Smooth muscle cell (in vitro differentiated cells): ENCODE measurements around the gene SCIN. TPM values are rescaled to one million over a fixed set of nuclear protein-coding genes. Genes with fewer than 3 reads are reported as not detected.
A peak's percentile ranks its signal among the peaks of the same experiment; 100 is the strongest.

Source experiments
- DNase-seq: peaks from one replicate; lab custom pipeline; 2025; ENCODE audit not compliant: unreplicated experiment; lab: John Stamatoyannopoulos, UW
- H2AFZ ChIP-seq: fragments of 200-600 bp; sonication (generic); 2 replicates; pipeline ENCODE4 v1.6.0; 2016; ENCODE audit warnings: antibody characterized with exemption, low read depth, mild to moderate bottlenecking
- H3F3A ChIP-seq: fragments of 200-600 bp; sonication (generic); 2 replicates; pipeline ENCODE4 v1.6.0; 2017; ENCODE audit warnings: antibody characterized with exemption, low read depth
- H3K27ac ChIP-seq: fragments of 200-600 bp; sonication (generic); 2 replicates; pipeline ENCODE4 v1.5.1; 2016; ENCODE audit warnings: low read depth, mild to moderate bottlenecking
- H3K27me3 ChIP-seq: fragments of 200-600 bp; sonication (generic); 2 replicates; pipeline ENCODE4 v1.6.1; 2016; ENCODE audit warnings: low read depth, mild to moderate bottlenecking
- H3K36me3 ChIP-seq: fragments of 200-600 bp; sonication (generic); 2 replicates; pipeline ENCODE4 v1.5.1; 2016; ENCODE audit warnings: low read depth
- H3K4me1 ChIP-seq: fragments of 200-600 bp; sonication (generic); 2 replicates; pipeline ENCODE4 v1.5.1; 2016; ENCODE audit warnings: low read depth
- H3K4me2 ChIP-seq: fragments of 200-600 bp; sonication (generic); 2 replicates; pipeline ENCODE4 v1.6.0; 2016; ENCODE audit warnings: mild to moderate bottlenecking
- H3K4me3 ChIP-seq: fragments of 200-600 bp; sonication (generic); 2 replicates; pipeline ENCODE4 v1.5.1; 2016; ENCODE audit warnings: mild to moderate bottlenecking
- H3K79me2 ChIP-seq: fragments of 200-600 bp; sonication (generic); 2 replicates; pipeline ENCODE4 v1.6.0; 2016; ENCODE audit warnings: low read depth, mild to moderate bottlenecking
- H3K9ac ChIP-seq: fragments of 200-600 bp; sonication (generic); 2 replicates; pipeline ENCODE4 v1.6.0; 2016; ENCODE audit warnings: low read depth
- H3K9me3 ChIP-seq: fragments of 200-600 bp; sonication (generic); replicated peaks from 2 replicates; pipeline ENCODE4 v1.5.1; 2016; ENCODE audit warnings: low read depth
- H4K20me1 ChIP-seq: fragments of 200-600 bp; sonication (generic); 2 replicates; pipeline ENCODE4 v1.6.0; 2016; ENCODE audit warnings: low read depth
- CTCF ChIP-seq: fragments of 200-600 bp; sonication (generic); IDR thresholded peaks from 2 replicates; pipeline ENCODE4 v1.5.1; 2017; ENCODE audit warnings: borderline replicate concordance, mild to moderate bottlenecking, antibody characterized with exemption; ENCODE audit not compliant: insufficient read depth, poor library complexity, severe bottlenecking
- WGBS: methylation state at CpG from one replicate; pipeline ENCODE4 v1.1.7; 2016; ENCODE audit warnings: low lambda C conversion rate; 5-methylcytosine and 5-hydroxymethylcytosine counted together
- polyA plus RNA-seq: library from polyadenylated mRNA; unstranded; fragments of >200 nt; fragmentation: Nextera tagmentation; extraction: Ambion mirVana; gene quantifications from 2 replicates; pipeline ENCODE4 v1.2.1, GENCODE V29; 2016
- total RNA-seq: library from RNA; depleted of rRNA; stranded (reverse); fragments of >200 nt; gene quantifications from 2 replicates; pipeline ENCODE4 v1.2.3, GENCODE V29; 2014

SCIN gene
- total and polyA plus RNA-seq, 2 experiments from 2014 or later, result 0.31 TPM

GRCh38 chr7:12701433-12701832, 130.9 kb downstream of the SCIN start:
- H3K9ac ChIP-seq, result no peak overlapping the region
- H3K79me2 ChIP-seq, result peaks cover 10% of the 10 kb centered on the region
- no peak for DNase-seq
- 94% methylated on average over 2 of the region's 2 CpGs for WGBS
- no peaks in the 10 kb centered on the region for H3K27me3 ChIP-seq
- peaks cover 3% of the 10 kb centered on the region for H3K4me1 ChIP-seq
- no peak overlapping the region for H3K4me3 ChIP-seq
- no peak overlapping the region for H3K27ac ChIP-seq
- peaks cover 7% of the 10 kb centered on the region for H3K9me3 ChIP-seq
- peaks cover 7% of the 10 kb centered on the region for H3F3A ChIP-seq
- H3K36me3 ChIP-seq, result no peaks in the 10 kb centered on the region
- no peak overlapping the region for H3K4me2 ChIP-seq
- H4K20me1 ChIP-seq, result no peaks in the 10 kb centered on the region
- H2AFZ ChIP-seq, result no peak overlapping the region
- TF ChIP-seq CTCF, result no peak

DNA sequence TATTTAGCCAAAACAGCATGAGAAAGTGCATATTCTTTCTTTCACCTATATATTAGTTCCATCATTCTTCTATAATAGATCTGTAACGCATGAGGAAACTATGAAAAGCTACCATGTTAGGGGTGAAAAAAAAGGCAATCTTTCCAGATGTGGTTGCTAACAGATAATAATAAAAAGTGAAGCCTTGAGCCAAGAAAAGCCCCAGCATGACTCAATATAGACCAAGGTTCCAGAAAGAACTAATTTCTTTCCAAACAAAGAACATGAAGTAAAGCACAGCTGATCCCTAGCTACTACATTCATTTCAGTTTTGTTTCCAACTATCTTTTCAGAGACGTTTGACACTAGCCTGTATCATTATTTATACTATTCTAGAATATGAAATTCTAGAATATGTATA, 133.4 kb downstream of the SCIN start:
- Histone ChIP-seq H3K4me2 (peak overlapping the region; percentile 28), H2AFZ (no peak overlapping the region), H3F3A (peaks cover 7% of the 10 kb centered on the region), H3K4me1 (peaks cover 16% of the 10 kb centered on the region), H3K9me3 (peaks cover 7% of the 10 kb centered on the region), H3K36me3 (no peaks in the 10 kb centered on the region), H3K27me3 (no peaks in the 10 kb centered on the region), H3K4me3 (no peak overlapping the region), H3K79me2 (peaks cover 12% of the 10 kb centered on the region), H4K20me1 (no peaks in the 10 kb centered on the region), H3K27ac (peak overlapping the region; percentile 75), H3K9ac (no peak overlapping the region)
- TF ChIP-seq CTCF, result no peak
- 43% methylated on average over 2 of the region's 2 CpGs for WGBS
- no peak for DNase-seq

DNA sequence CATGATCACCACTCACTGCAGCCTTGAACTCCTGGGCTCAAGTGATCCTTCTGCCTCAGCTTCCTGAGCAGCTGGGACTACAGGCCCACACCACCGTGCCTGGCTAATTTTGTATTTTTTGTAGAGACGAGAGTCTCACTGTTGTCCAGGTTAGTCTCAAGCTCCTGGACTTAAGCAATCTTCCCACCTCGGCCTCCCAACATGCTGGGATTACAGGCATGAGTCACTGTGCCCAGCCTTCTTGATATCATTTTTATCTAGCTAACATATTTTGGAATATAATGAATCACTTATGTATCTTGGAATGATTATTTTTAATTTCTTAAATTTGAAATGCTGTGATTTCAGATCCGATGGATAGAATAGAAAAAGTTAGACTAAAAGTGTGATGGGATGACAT, 135.4 kb downstream of the SCIN start:
- H3K27me3 ChIP-seq, result no peaks in the 10 kb centered on the region
- H3K9ac ChIP-seq, result no peak overlapping the region
- no peaks in the 10 kb centered on the region for H3K36me3 ChIP-seq
- H2AFZ ChIP-seq, result no peak overlapping the region
- WGBS, result 46% methylated on average over 4 of the region's 4 CpGs
- H3K4me1 ChIP-seq, result peaks cover 24% of the 10 kb centered on the region
- no peak overlapping the region for H3K4me3 ChIP-seq
- H3K9me3 ChIP-seq, result peaks cover 7% of the 10 kb centered on the region
- H3K27ac ChIP-seq, result peak overlapping the region; percentile 75
- peaks cover 7% of the 10 kb centered on the region for H3F3A ChIP-seq
- peak overlapping the region; percentile 62 for H3K4me2 ChIP-seq
- no peaks in the 10 kb centered on the region for H4K20me1 ChIP-seq
- peaks cover 13% of the 10 kb centered on the region for H3K79me2 ChIP-seq
- no peak for DNase-seq
- no peak for TF ChIP-seq CTCF

DNA sequence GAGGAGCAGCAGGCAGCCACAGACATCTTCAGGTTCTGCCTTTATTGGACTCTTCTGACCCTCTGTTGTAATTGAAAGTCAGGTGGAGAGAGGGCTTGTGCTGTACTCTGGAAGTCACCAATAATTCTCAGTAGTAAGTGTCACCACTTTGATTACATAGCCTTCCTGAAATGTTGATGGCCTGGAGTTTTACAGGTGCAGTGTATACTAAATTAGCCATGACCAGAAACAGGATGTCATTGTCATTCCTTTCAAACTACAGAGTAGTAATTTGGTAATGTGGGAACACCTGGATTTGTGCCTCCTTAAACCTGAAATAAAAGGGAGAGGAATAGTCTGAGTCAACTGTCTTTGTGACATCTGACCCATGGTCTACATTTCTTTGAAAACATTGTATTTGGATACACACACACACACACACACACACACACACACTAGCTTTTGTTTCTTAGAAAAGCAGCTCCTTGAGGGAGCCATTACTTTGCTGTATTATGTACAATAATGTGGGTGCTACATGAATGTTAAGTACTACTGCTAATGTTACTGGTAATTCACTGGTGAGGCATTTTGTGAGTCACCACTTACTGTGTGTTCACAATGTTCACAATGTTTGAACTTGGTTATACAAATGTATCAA, 136.5 kb downstream of the SCIN start:
- H3K27me3 ChIP-seq, result no peaks in the 10 kb centered on the region
- peaks cover 7% of the 10 kb centered on the region for H3F3A ChIP-seq
- H3K9me3 ChIP-seq, result peaks cover under 1% of the 10 kb centered on the region
- H3K36me3 ChIP-seq, result no peaks in the 10 kb centered on the region
- no peak for DNase-seq
- H3K4me3 ChIP-seq, result no peak overlapping the region
- peak overlapping the region; percentile 62 for H3K4me2 ChIP-seq
- peaks cover 24% of the 10 kb centered on the region for H3K4me1 ChIP-seq
- no peak overlapping the region for H2AFZ ChIP-seq
- no peak for TF ChIP-seq CTCF
- H3K27ac ChIP-seq, result peak overlapping the region; percentile 75
- H3K79me2 ChIP-seq, result peaks cover 8% of the 10 kb centered on the region
- peak overlapping the region; percentile 15 for H3K9ac ChIP-seq
- H4K20me1 ChIP-seq, result no peaks in the 10 kb centered on the region
